ENCODE data around the gene FPR3. TPM values are rescaled to one million over a fixed set of nuclear protein-coding genes. Genes with fewer than 3 reads are reported as not detected.

The FPR3 gene
- total and polyA plus RNA-seq, 2 experiments from 2014 or later: not detected

DNA sequence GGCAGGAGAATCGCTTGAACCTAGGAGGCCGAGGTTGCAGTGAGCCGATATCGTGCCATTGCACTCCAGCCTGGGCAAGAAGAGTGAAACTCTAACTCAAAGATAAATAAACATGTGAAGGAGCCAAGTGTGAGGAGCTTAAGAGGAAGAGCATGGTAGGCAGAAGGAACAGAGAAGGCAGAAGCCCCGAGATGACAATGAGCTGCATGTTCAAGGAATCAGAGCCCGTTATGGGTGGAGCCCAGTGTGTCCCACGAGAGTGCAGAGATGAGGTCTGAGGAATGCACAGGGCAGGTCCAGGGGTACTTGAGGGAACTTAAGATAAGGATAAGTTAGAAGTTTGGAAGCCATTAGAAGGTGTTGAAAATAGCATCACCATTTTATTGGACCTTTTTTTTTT lies 33.3 kb upstream of the FPR3 start:
- H2AFZ ChIP-seq: 0 out of 2 replicates have a peak overlapping the region, but pooled peaks have one; percentile 78
- no peak overlapping the region for H3K4me2 ChIP-seq
- H3K27ac ChIP-seq (ENCODE audit: low read depth): no peak overlapping the region
- no peak overlapping the region for H3K4me3 Mint-ChIP-seq
- no peaks in the 10 kb centered on the region for H3K27me3 ChIP-seq (ENCODE audit: insufficient read depth)
- no peaks in the 10 kb centered on the region for H3F3A ChIP-seq (replicated peaks; ENCODE audit: low read depth)
- ATAC-seq: no peak
- H3K4me1 Mint-ChIP-seq: no peaks in the 10 kb centered on the region; the same call in 1 of the 3 replicates
- no peaks in the 10 kb centered on the region for H3K9me2 ChIP-seq (ENCODE audit: insufficient read depth)
- H3K4me1 ChIP-seq (ENCODE audit: insufficient read depth): no peaks in the 10 kb centered on the region; the same call in 1 of the 2 replicates
- H3K4me3 ChIP-seq: no peak overlapping the region
- DNase-seq (ENCODE audit: low spot score): no peak
- no peaks in the 10 kb centered on the region for H4K20me1 ChIP-seq (replicated peaks; ENCODE audit: insufficient read depth)
- peaks cover 4% of the 10 kb centered on the region for H3K27me3 Mint-ChIP-seq (ENCODE audit: insufficient read depth, low read depth, poor library complexity)
- H3K9me3 Mint-ChIP-seq: peaks cover 40% of the 10 kb centered on the region
- H3K36me3 ChIP-seq (ENCODE audit: insufficient read depth): no peaks in the 10 kb centered on the region
- no peaks in the 10 kb centered on the region for H3K36me3 Mint-ChIP-seq (ENCODE audit: low read depth)
- no peak overlapping the region for H3K27ac Mint-ChIP-seq
- TF ChIP-seq POLR2AphosphoS5 (IDR thresholded peaks at IDR 0.05; ENCODE audit: low read depth): no peak
- no peak for TF ChIP-seq STAT1 (IDR thresholded peaks at IDR 0.05; ENCODE audit: unreplicated experiment)
- TF ChIP-seq NANOG (IDR thresholded peaks at IDR 0.05; ENCODE audit: borderline replicate concordance): no peak
- no peak for TF ChIP-seq ZNF114 (CRISPR knock-in tag; IDR thresholded peaks at IDR 0.05)
- TF ChIP-seq, protein P1, sequence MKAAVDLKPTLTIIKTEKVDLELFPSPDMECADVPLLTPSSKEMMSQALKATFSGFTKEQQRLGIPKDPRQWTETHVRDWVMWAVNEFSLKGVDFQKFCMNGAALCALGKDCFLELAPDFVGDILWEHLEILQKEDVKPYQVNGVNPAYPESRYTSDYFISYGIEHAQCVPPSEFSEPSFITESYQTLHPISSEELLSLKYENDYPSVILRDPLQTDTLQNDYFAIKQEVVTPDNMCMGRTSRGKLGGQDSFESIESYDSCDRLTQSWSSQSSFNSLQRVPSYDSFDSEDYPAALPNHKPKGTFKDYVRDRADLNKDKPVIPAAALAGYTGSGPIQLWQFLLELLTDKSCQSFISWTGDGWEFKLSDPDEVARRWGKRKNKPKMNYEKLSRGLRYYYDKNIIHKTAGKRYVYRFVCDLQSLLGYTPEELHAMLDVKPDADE (IDR thresholded peaks at IDR 0.05): no peak
- TF ChIP-seq ZNF462 (CRISPR knock-in tag; IDR thresholded peaks at IDR 0.05): no peak
- TF ChIP-seq JUNB (IDR thresholded peaks at IDR 0.05; ENCODE audit: unreplicated experiment): no peak
- TF ChIP-seq ZNF331 (CRISPR knock-in tag; IDR thresholded peaks at IDR 0.05; ENCODE audit: low read depth): no peak
- no peak for TF ChIP-seq CREB1 (CRISPR knock-in tag; IDR thresholded peaks at IDR 0.05; ENCODE audit: low read depth)
- no peak for TF ChIP-seq EZH2 (IDR thresholded peaks at IDR 0.05; ENCODE audit: low read depth, unreplicated experiment)
- TF ChIP-seq EZH2phosphoT487 (IDR thresholded peaks at IDR 0.05; ENCODE audit: unreplicated experiment): no peak
- TF ChIP-seq, protein P2, sequence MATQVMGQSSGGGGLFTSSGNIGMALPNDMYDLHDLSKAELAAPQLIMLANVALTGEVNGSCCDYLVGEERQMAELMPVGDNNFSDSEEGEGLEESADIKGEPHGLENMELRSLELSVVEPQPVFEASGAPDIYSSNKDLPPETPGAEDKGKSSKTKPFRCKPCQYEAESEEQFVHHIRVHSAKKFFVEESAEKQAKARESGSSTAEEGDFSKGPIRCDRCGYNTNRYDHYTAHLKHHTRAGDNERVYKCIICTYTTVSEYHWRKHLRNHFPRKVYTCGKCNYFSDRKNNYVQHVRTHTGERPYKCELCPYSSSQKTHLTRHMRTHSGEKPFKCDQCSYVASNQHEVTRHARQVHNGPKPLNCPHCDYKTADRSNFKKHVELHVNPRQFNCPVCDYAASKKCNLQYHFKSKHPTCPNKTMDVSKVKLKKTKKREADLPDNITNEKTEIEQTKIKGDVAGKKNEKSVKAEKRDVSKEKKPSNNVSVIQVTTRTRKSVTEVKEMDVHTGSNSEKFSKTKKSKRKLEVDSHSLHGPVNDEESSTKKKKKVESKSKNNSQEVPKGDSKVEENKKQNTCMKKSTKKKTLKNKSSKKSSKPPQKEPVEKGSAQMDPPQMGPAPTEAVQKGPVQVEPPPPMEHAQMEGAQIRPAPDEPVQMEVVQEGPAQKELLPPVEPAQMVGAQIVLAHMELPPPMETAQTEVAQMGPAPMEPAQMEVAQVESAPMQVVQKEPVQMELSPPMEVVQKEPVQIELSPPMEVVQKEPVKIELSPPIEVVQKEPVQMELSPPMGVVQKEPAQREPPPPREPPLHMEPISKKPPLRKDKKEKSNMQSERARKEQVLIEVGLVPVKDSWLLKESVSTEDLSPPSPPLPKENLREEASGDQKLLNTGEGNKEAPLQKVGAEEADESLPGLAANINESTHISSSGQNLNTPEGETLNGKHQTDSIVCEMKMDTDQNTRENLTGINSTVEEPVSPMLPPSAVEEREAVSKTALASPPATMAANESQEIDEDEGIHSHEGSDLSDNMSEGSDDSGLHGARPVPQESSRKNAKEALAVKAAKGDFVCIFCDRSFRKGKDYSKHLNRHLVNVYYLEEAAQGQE (IDR thresholded peaks at IDR 0.05; ENCODE audit: unreplicated experiment): no peak
- TF ChIP-seq, protein P3, sequence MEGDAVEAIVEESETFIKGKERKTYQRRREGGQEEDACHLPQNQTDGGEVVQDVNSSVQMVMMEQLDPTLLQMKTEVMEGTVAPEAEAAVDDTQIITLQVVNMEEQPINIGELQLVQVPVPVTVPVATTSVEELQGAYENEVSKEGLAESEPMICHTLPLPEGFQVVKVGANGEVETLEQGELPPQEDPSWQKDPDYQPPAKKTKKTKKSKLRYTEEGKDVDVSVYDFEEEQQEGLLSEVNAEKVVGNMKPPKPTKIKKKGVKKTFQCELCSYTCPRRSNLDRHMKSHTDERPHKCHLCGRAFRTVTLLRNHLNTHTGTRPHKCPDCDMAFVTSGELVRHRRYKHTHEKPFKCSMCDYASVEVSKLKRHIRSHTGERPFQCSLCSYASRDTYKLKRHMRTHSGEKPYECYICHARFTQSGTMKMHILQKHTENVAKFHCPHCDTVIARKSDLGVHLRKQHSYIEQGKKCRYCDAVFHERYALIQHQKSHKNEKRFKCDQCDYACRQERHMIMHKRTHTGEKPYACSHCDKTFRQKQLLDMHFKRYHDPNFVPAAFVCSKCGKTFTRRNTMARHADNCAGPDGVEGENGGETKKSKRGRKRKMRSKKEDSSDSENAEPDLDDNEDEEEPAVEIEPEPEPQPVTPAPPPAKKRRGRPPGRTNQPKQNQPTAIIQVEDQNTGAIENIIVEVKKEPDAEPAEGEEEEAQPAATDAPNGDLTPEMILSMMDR (conservative IDR thresholded peaks at IDR 0.05; ENCODE audit: low read depth in 2 of 2): no peak
- no peaks in the 10 kb centered on the region for H3K79me2 ChIP-seq (replicated peaks; ENCODE audit: insufficient read depth)

Measured in GM23338 (cell line).